ENCODE data around the gene LRRN4CL.

DNA sequence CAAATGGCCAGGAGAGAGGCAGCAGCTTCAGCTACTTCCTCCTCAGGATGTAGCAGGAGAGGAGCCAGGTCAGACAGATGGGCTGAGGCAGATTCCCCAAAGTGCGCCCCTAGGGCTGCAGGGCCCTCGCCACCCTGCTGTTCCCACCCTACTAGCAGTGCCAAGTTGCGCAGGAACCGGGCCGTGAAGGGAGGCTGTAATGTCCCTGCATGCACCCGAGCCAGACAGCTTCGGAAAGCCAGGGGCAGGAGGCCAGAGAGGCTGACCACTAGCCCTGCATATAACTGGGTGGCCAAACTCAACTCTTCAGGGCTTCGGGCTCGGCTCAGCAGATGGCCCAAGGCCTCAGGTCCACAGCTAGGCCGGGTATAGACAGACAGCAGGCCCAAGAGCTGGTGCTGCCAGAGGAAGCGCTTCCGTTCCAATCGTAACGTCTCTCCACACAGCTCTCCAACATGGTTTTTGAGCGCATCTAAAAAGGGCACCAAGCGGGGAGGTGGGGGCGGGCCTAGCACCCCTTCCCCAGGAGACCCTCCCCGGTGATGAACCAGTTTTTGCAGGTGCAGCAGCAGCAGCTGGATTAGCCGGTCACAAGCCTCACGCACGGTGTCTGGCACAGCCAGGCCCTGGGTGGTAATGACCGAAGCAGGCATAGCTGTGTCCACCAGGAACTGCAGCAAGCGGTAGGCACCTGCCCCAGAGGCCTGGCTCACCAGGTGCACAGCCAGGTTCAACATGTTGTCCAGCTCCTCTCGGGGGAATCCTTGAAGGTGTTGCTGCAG is 41.0 kb downstream of the LRRN4CL start:
- TF ChIP-seq, protein P1, sequence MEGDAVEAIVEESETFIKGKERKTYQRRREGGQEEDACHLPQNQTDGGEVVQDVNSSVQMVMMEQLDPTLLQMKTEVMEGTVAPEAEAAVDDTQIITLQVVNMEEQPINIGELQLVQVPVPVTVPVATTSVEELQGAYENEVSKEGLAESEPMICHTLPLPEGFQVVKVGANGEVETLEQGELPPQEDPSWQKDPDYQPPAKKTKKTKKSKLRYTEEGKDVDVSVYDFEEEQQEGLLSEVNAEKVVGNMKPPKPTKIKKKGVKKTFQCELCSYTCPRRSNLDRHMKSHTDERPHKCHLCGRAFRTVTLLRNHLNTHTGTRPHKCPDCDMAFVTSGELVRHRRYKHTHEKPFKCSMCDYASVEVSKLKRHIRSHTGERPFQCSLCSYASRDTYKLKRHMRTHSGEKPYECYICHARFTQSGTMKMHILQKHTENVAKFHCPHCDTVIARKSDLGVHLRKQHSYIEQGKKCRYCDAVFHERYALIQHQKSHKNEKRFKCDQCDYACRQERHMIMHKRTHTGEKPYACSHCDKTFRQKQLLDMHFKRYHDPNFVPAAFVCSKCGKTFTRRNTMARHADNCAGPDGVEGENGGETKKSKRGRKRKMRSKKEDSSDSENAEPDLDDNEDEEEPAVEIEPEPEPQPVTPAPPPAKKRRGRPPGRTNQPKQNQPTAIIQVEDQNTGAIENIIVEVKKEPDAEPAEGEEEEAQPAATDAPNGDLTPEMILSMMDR (IDR thresholded peaks at IDR 0.05; ENCODE audit: low read length): no peak
- no peak for TF ChIP-seq EZH2 (IDR thresholded peaks at IDR 0.05; ENCODE audit: borderline replicate concordance, low read length)
